HepG2 (cell line): ENCODE measurements around the gene CASD1. TPM values are rescaled to one million over a fixed set of nuclear protein-coding genes. Genes with fewer than 3 reads are reported as not detected.

Source experiments
- AHR ChIP-seq: IDR thresholded peaks from 2 replicates; pipeline ENCODE4 v1.6.1; 2018; ENCODE audit warnings: missing genetic modification reagents, missing compliant biosample characterization
- DMAP1 ChIP-seq: IDR thresholded peaks from 2 replicates; pipeline ENCODE4 v1.6.1; 2016
- HNF1A ChIP-seq, 2 experiments: sonication (generic) in 1 of 2; formaldehyde crosslinking in 1 of 2; IDR thresholded peaks; 2 replicates each; pipeline versions ENCODE4 v1.4.0 to v1.6.1; 2016 to 2020; ENCODE audit warnings: borderline replicate concordance in 1 of 2, low read depth in 1 of 2, mild to moderate bottlenecking in 1 of 2, missing genetic modification reagents in 1 of 2
- HNRNPL ChIP-seq: fragments of 200-400 bp; formaldehyde crosslinking; IDR thresholded peaks from 2 replicates; pipeline ENCODE4 v1.6.1; 2017; ENCODE audit warnings: mild to moderate bottlenecking, low read depth, low read length
- MLLT10 ChIP-seq: sonication (generic); formaldehyde crosslinking; IDR thresholded peaks from 2 replicates; pipeline ENCODE4 v1.4.0; 2020; ENCODE audit warnings: missing genetic modification reagents
- NRL ChIP-seq: sonication (generic); formaldehyde crosslinking; IDR thresholded peaks from 2 replicates; pipeline ENCODE4 v1.5.0; 2020; ENCODE audit warnings: missing genetic modification reagents, mild to moderate bottlenecking, moderate library complexity, borderline replicate concordance
- RFX1 ChIP-seq: fragments of 450-650 bp; IDR thresholded peaks from 2 replicates; pipeline ENCODE4 v1.6.1; 2017
- SKIL ChIP-seq: sonication (generic); formaldehyde crosslinking; IDR thresholded peaks from 2 replicates; pipeline ENCODE4 v1.8.0; 2022; ENCODE audit warnings: missing genetic modification reagents, mild to moderate bottlenecking, moderate library complexity, borderline replicate concordance
- ZBTB8A ChIP-seq: sonication (generic); formaldehyde crosslinking; IDR thresholded peaks from 2 replicates; pipeline ENCODE4 v1.4.0; 2020; ENCODE audit warnings: mild to moderate bottlenecking, low read depth, missing genetic modification reagents, borderline replicate concordance
- ZNF136 ChIP-seq: sonication (generic); formaldehyde crosslinking; IDR thresholded peaks from 2 replicates; pipeline ENCODE4 v1.8.1; 2022; ENCODE audit warnings: low read depth, mild to moderate bottlenecking, moderate library complexity, missing genetic modification reagents
- ZNF547 ChIP-seq: sonication (generic); formaldehyde crosslinking; IDR thresholded peaks from 2 replicates; pipeline ENCODE4 v1.5.1; 2020; ENCODE audit warnings: mild to moderate bottlenecking, missing genetic modification reagents
- ZNF557 ChIP-seq: sonication (generic); formaldehyde crosslinking; IDR thresholded peaks from 2 replicates; pipeline ENCODE4 v1.4.0; 2020; ENCODE audit warnings: missing genetic modification reagents
- ZNF614 ChIP-seq: IDR thresholded peaks from 2 replicates; pipeline ENCODE4 v1.6.1; 2018; ENCODE audit warnings: missing biosample characterization, missing genetic modification reagents, inconsistent platforms, borderline replicate concordance
- ZNF687 ChIP-seq: sonication (generic); formaldehyde crosslinking; IDR thresholded peaks from 2 replicates; pipeline ENCODE4 v1.5.1; 2020; ENCODE audit warnings: mild to moderate bottlenecking, missing genetic modification reagents, moderate library complexity
- ZNF746 ChIP-seq: sonication (generic); formaldehyde crosslinking; IDR thresholded peaks from 2 replicates; pipeline ENCODE4 v1.8.0; 2022; ENCODE audit warnings: mild to moderate bottlenecking, missing genetic modification reagents
- ZNF776 ChIP-seq: sonication (generic); formaldehyde crosslinking; IDR thresholded peaks from 2 replicates; pipeline ENCODE4 v1.4.0; 2020; ENCODE audit warnings: mild to moderate bottlenecking, missing genetic modification reagents
- polyA plus RNA-seq, 8 experiments: library from polyadenylated mRNA; depleted of rRNA in 3 of 8; stranded (reverse) in 7 of 8; unstranded in 1 of 8; fragments of >200 nt; fragmentation: Illumina TruSeq in 4 of 8; extraction: Trizol in 4 of 8; gene quantifications; 2 replicates each; pipeline versions ENCODE4 v1.2.1 to v1.2.3, GENCODE V29; 2011 to 2016; ENCODE audit warnings: low read depth in 4 of 8, missing spikeins in 1 of 8, mixed read lengths in 1 of 8; ENCODE audit not compliant: insufficient read depth in 1 of 8
- total RNA-seq, 5 experiments: library from RNA; depleted of rRNA; stranded (reverse); fragments of >200 nt; fragmentation: Illumina TruSeq; extraction: Trizol; gene quantifications; 2 replicates each; pipeline ENCODE4 v1.2.3, GENCODE V29; 2016; ENCODE audit warnings: low read depth in 1 of 5
- TF ChIP-seq, protein P1 (sequence below): sonication (generic); IDR thresholded peaks from 2 replicates; pipeline ENCODE4 v1.6.1; 2016; ENCODE audit warnings: low read depth, borderline replicate concordance

CASD1 gene
- total and polyA plus RNA-seq, 2 of the 13 experiments (the other 11 are each of a cell fraction or from before 2014, with no cell fraction given), result 22.9 to 32.6 TPM

DNA sequence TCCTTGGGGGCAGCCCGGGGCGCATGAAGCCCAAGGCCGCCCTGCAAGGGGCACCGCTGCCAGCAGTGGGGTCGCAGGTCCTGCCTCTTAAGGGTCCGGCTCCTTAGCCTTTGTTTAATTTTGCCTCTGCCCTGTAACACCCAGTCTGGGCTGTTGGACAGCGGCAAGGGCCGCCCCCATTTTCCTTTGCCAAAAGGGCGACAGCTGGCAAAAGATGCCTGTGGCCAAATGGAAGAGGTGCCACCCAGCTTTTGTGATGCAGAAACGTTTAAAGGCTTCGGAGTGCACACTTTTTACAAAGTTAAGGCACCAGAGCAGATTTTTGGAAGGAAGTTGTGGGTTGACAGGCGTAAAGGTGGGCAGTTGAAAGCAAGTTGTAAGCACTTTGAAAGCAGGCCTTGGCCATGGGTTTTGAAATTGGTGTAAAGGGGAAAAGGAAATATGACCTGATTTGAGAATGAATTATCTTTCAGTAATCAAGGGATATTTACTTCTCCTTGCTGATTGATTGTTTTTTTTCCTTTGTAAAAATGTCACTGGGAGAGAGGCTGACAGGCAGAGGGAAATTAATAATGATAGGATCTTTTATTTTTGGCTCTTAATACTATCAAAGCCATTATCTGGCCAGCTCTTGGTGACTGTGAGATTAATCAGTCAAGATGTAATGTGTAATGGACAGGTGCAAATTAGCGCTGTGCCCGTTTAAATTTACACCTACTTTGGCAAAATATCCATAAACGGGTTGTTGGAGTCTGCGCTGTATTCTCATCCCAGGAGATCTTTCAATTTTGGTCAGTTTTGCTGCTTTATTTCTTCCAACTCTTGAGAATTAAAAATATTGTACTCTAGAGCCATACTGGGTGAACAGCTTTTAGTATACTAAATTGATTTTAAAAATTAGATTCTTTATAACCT, 1.2 kb downstream of the CASD1 start (continued):
- TF ChIP-seq HNF1A (IDR thresholded peaks at IDR 0.05; ENCODE audit: low read depth) (no peak), HNF1A (CRISPR knock-in tag; IDR thresholded peaks at IDR 0.05; ENCODE audit: borderline replicate concordance) (no peak), ZNF746 (CRISPR knock-in tag) (no peak), MLLT10 (CRISPR knock-in tag) (no peak), ZNF687 (peak; percentile 72; the same call in 1 of the 2 replicates), NRL (CRISPR knock-in tag) (no peak), ZNF776 (CRISPR knock-in tag) (no peak), RFX1 (no peak), ZNF136 (no peak), ZNF614 (no peak), ZNF557 (CRISPR knock-in tag) (no peak), ZNF547 (CRISPR knock-in tag) (no peak), DMAP1 (CRISPR knock-in tag) (no peak), SKIL (CRISPR knock-in tag) (no peak), ZBTB8A (CRISPR knock-in tag) (no peak), AHR (CRISPR knock-in tag) (0 out of 2 replicates have a peak, but pooled peaks have one; percentile 9), HNRNPL (peak; percentile 68; the same call in 1 of the 2 replicates)
- TF ChIP-seq, protein P1, sequence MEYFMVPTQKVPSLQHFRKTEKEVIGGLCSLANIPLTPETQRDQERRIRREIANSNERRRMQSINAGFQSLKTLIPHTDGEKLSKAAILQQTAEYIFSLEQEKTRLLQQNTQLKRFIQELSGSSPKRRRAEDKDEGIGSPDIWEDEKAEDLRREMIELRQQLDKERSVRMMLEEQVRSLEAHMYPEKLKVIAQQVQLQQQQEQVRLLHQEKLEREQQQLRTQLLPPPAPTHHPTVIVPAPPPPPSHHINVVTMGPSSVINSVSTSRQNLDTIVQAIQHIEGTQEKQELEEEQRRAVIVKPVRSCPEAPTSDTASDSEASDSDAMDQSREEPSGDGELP, result 0 out of 2 replicates have a peak, but pooled peaks have one; percentile 22
